ENCODE data around the gene CNTNAP4.

The CNTNAP4 gene

DNA sequence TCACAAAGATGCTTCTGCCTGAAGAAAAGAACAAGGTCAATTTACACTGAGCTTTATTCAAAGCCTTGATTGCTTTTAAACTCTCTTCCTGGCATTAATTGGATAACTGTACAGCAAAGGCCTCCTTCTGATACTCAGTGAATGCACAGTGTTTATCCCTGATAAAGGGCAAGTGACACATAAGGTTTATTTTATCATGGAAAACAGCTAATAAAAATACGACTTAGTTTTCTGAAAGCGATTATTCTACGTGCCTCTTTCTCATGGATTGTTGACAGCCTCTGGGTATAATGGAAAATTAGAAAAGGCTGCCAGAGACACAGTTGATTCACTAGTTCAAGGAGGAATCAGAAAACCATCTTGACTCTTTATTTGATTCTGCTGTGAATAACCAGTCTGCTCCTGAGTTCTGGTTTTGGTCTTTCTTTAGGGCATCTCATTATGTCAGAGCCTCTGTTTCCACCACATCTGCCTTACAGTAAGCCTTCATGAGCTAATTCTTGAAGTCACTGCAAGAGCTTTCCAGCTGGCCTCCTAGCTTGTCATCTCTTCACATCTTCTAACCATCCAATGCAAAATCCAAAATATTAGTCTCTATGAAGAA, 212.9 kb downstream of the CNTNAP4 start:
- no peaks in the 10 kb centered on the region for H3K36me3 Mint-ChIP-seq (ENCODE audit: low read depth)
- H3K27me3 Mint-ChIP-seq (ENCODE audit: low read depth): no peaks in the 10 kb centered on the region
- H3K4me1 Mint-ChIP-seq: no peaks in the 10 kb centered on the region
- TF ChIP-seq, protein P1, sequence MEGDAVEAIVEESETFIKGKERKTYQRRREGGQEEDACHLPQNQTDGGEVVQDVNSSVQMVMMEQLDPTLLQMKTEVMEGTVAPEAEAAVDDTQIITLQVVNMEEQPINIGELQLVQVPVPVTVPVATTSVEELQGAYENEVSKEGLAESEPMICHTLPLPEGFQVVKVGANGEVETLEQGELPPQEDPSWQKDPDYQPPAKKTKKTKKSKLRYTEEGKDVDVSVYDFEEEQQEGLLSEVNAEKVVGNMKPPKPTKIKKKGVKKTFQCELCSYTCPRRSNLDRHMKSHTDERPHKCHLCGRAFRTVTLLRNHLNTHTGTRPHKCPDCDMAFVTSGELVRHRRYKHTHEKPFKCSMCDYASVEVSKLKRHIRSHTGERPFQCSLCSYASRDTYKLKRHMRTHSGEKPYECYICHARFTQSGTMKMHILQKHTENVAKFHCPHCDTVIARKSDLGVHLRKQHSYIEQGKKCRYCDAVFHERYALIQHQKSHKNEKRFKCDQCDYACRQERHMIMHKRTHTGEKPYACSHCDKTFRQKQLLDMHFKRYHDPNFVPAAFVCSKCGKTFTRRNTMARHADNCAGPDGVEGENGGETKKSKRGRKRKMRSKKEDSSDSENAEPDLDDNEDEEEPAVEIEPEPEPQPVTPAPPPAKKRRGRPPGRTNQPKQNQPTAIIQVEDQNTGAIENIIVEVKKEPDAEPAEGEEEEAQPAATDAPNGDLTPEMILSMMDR (IDR thresholded peaks at IDR 0.05; ENCODE audit: unreplicated experiment in 3 of 3): no peak
- H3K27ac Mint-ChIP-seq: no peak overlapping the region
- no peak overlapping the region for H3K4me3 Mint-ChIP-seq
- no peaks in the 10 kb centered on the region for H3K9me3 Mint-ChIP-seq

DNA sequence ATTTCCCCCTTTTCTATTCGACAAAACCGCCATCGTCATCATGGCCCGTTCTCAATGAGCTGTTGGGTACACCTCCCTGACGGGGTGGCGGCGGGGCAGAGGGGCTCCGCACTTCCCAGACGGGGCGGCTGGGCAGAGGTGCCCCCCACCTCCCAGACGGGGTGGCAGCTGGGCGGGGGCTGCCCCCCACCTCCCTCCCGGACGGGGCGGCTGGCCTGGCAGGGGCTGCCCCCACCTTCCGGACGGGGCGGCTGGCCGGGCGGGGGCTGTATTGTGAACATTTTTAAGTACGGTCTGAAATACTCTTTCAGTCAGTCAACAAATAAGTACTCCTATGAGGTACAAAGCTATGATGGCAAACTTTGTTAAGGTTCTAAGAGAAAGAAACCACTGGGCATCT, 222.8 kb downstream of the CNTNAP4 start:
- Mint-ChIP-seq H3K27me3 (ENCODE audit: low read depth) (no peaks in the 10 kb centered on the region), H3K27ac (no peak overlapping the region), H3K36me3 (ENCODE audit: low read depth) (no peaks in the 10 kb centered on the region), H3K4me1 (no peaks in the 10 kb centered on the region), H3K9me3 (no peaks in the 10 kb centered on the region), H3K4me3 (no peak overlapping the region)
- TF ChIP-seq, protein P1 (IDR thresholded peaks at IDR 0.05; ENCODE audit: unreplicated experiment in 3 of 3): no peak

DNA sequence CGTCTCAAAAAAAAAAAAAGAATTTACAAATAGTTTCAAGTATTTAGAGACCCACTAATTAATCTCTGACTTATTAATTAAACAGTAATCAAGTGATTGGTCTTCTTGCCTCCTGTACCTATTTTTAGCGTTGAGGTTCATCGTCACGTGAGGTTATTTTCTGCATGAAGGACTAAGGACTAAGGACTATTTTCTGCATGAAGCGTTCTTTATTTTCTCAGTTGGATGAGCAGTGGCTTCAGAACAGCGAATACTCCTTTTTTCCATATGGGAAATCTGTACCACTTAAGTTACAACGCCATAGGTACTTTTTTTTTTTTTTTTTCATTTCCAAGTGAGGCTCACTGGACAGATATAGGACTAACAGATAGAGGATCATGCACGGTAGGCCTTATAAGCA, 224.9 kb downstream of the CNTNAP4 start:
- no peak overlapping the region for H3K27ac Mint-ChIP-seq
- TF ChIP-seq, protein P1 (IDR thresholded peaks at IDR 0.05; ENCODE audit: unreplicated experiment in 3 of 3): no peak
- no peaks in the 10 kb centered on the region for H3K27me3 Mint-ChIP-seq (ENCODE audit: low read depth)
- no peaks in the 10 kb centered on the region for H3K9me3 Mint-ChIP-seq
- no peaks in the 10 kb centered on the region for H3K4me1 Mint-ChIP-seq
- H3K4me3 Mint-ChIP-seq: no peak overlapping the region
- no peaks in the 10 kb centered on the region for H3K36me3 Mint-ChIP-seq (ENCODE audit: low read depth)

- no peaks in the 10 kb centered on the region for H3K27me3 Mint-ChIP-seq (ENCODE audit: low read depth)
- no peaks in the 10 kb centered on the region for H3K4me1 Mint-ChIP-seq
- H3K9me3 Mint-ChIP-seq: no peaks in the 10 kb centered on the region
- no peak overlapping the region for H3K4me3 Mint-ChIP-seq
- no peaks in the 10 kb centered on the region for H3K36me3 Mint-ChIP-seq (ENCODE audit: low read depth)
- TF ChIP-seq, protein P1 (IDR thresholded peaks at IDR 0.05; ENCODE audit: unreplicated experiment in 3 of 3): no peak
- H3K27ac Mint-ChIP-seq: no peak overlapping the region
These were observed 225.4 kb downstream of the CNTNAP4 start for GRCh38 chr16:76502555-76502954.

DNA sequence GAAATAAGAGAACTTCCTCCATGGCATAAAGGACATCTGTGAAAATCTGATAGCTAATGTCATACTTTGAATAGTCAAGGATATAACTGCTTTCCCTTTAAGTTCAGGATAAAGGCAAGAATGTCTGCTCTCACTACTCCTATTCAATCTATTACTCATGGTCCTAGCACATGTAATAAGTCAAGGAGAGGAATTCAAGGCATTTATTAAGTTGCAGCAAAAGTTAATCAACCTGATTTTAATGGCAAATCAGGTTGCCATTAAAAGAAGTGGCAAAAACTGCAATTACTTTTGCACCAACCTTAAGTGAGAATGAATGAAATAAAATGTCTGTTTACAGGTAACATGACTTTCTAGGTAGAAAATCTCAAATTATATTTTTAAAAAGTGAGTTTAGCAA, 225.9 kb downstream of the CNTNAP4 start:
- no peaks in the 10 kb centered on the region for H3K4me1 Mint-ChIP-seq
- TF ChIP-seq, protein P1 (IDR thresholded peaks at IDR 0.05; ENCODE audit: unreplicated experiment in 3 of 3): no peak
- no peaks in the 10 kb centered on the region for H3K9me3 Mint-ChIP-seq
- H3K36me3 Mint-ChIP-seq (ENCODE audit: low read depth): no peaks in the 10 kb centered on the region
- no peaks in the 10 kb centered on the region for H3K27me3 Mint-ChIP-seq (ENCODE audit: low read depth)
- no peak overlapping the region for H3K27ac Mint-ChIP-seq
- H3K4me3 Mint-ChIP-seq: no peak overlapping the region

DNA sequence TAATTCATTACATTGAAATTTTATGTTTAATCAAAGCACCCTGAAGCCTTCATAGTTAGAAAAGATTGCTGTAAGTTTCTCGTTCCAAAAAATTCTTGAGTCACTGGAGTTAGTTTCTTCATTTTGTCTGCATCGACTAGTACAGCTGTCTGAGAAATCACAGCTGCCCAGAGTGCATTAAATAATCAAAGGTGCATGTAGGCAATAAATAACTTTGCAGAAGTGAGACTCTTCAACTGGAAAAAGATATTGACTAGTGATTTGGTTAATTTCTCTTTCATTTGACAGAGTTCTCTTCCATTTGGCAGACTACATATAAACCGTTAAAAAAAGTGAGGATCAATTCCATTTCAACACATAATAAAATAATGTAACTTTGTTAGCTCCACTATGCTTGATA, 234.0 kb downstream of the CNTNAP4 start:
- Mint-ChIP-seq H3K27me3 (ENCODE audit: low read depth) (no peaks in the 10 kb centered on the region), H3K4me1 (no peaks in the 10 kb centered on the region), H3K36me3 (ENCODE audit: low read depth) (no peaks in the 10 kb centered on the region), H3K27ac (no peak overlapping the region), H3K9me3 (no peaks in the 10 kb centered on the region), H3K4me3 (no peak overlapping the region)
- TF ChIP-seq, protein P1 (IDR thresholded peaks at IDR 0.05; ENCODE audit: unreplicated experiment in 3 of 3): no peak

Measured in nephron (organoid).